ENCODE measurements around the gene AKT2. TPM values are rescaled to one million over a fixed set of nuclear protein-coding genes. Genes with fewer than 3 reads are reported as not detected.

The AKT2 gene
- total RNA-seq, 4 donors from 2014 or later = 64.2 to 88.9 (median 72.8) TPM

DNA sequence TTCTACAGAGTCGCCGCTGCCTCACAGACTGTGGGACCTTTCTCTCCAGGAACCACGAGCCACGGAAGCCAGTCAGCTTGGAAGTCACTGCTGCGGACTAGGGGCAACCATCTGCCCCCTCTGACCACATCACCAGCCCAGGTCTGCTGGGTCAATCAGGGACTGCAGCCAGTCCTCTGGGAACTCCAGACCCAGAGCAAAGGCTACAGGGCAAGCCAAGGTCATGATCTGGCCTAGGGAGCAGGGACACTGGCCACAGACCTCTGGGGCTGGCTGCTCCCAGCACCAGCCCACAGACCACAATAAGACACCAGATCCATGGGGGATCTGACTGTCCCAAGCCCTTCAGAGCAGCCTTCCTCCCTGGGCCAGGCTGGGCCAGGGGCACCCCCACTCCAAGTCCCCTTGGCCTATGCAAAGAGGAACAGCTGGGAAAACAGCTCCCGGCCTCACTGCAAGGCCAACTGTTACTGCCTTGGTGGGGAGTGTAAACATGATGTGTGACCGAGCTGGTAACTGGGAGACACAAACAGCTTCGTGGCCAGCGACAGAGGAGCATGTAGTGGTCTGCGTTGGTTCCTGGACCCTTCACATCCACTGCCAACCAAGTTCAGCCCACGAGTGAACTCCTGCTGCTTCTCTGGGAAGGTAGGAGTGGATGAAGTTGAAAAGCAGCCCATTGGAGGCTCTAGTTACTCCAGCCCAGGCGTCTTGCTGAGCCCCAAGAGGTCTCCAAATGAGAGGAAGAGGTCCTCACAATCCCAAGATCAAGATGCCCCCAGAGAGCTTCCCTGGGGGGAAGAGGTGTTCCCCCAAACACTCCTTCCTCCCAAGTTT, 1.5 kb downstream of the AKT2 start:
- 19% methylated on average over 5 of the region's 12 CpGs; no CpG with 5 or more reads in 1 of the 2 donors for WGBS, 2 donors (ENCODE audit: low coverage in 1 of 2)
- no peak for ATAC-seq
- no peak for TF ChIP-seq POLR2A (IDR thresholded peaks at IDR 0.05)
- TF ChIP-seq, protein P1, sequence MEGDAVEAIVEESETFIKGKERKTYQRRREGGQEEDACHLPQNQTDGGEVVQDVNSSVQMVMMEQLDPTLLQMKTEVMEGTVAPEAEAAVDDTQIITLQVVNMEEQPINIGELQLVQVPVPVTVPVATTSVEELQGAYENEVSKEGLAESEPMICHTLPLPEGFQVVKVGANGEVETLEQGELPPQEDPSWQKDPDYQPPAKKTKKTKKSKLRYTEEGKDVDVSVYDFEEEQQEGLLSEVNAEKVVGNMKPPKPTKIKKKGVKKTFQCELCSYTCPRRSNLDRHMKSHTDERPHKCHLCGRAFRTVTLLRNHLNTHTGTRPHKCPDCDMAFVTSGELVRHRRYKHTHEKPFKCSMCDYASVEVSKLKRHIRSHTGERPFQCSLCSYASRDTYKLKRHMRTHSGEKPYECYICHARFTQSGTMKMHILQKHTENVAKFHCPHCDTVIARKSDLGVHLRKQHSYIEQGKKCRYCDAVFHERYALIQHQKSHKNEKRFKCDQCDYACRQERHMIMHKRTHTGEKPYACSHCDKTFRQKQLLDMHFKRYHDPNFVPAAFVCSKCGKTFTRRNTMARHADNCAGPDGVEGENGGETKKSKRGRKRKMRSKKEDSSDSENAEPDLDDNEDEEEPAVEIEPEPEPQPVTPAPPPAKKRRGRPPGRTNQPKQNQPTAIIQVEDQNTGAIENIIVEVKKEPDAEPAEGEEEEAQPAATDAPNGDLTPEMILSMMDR (IDR thresholded peaks at IDR 0.05) = no peak
- TF ChIP-seq EP300 (IDR thresholded peaks at IDR 0.05) = no peak
- TF ChIP-seq POLR2AphosphoS5 (IDR thresholded peaks at IDR 0.05) = no peak
- no peaks in the 10 kb centered on the region for H3K27me3 ChIP-seq
- H3K9me3 ChIP-seq = no peaks in the 10 kb centered on the region
- H3K36me3 ChIP-seq = peaks cover 0 to 8% of the 10 kb centered on the region in 2 donors
- H3K4me1 ChIP-seq = peaks cover 0 to 70% (median 56%) of the 10 kb centered on the region in 3 donors
- peak overlapping the region in 3 of 4 donors; percentile 90 to 98 (median 97) for H3K27ac ChIP-seq
- H3K4me3 ChIP-seq = peak overlapping the region; percentile 85 to 87

DNA sequence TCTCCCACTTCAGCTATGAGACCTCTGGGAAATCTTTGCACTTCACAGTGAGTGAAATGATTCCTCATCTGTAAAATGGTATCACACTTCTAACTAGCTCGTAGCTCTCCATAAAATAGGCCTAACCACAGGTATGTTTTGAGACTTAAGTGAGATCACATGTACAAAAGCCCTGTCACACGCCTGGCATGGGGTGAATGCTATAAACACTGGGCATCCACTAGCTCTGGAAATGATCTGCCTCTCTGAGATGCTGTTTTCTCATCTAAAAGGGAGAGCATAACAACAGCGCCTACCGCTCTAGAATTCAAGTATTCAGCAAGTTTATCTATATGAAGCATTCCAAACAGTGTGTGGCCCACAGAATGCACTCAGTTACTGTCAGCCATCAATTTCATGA, 2.2 kb downstream of the AKT2 start:
- no peak for ATAC-seq
- 73 to 86% methylated on average over 3 to 4 of the region's 4 CpGs for WGBS, 2 donors (ENCODE audit: low coverage in 1 of 2)
- Histone ChIP-seq H3K36me3 (peaks cover 0 to 8% of the 10 kb centered on the region in 2 donors), H3K4me3 (no peak overlapping the region), H3K27me3 (no peaks in the 10 kb centered on the region), H3K4me1 (peaks cover 0 to 78% (median 62%) of the 10 kb centered on the region in 3 donors), H3K9me3 (no peaks in the 10 kb centered on the region), H3K27ac (peak overlapping the region in 2 of 4 donors; percentile 90 to 98)
- TF ChIP-seq, protein P1 (IDR thresholded peaks at IDR 0.05) = no peak
- TF ChIP-seq POLR2A (IDR thresholded peaks at IDR 0.05) (no peak), POLR2AphosphoS5 (IDR thresholded peaks at IDR 0.05) (no peak), EP300 (IDR thresholded peaks at IDR 0.05) (no peak)

DNA sequence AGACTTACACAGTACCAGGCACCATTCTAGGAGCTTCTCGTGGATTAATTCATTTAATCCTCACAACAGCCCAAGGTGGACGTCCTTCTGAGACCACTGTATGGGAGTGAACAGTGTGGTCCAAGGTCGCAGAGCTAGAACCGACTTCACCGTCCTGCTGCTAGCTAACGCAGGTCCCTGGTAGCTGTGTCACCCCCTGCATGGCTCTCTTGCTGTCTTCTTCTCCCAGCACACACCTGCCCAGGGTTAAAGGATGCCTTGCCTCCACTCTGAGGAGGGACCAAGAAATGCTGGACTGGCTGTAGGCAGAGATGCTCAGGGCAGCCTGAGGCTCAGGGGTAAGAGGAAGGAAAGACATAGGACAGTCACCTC, 3.0 kb downstream of the AKT2 start:
- Histone ChIP-seq H3K27ac (no peak overlapping the region), H3K4me1 (peaks cover 0 to 85% (median 62%) of the 10 kb centered on the region in 3 donors)
- WGBS, 2 donors (ENCODE audit: low coverage in 1 of 2) = 70% methylated on average over 2 of the region's 6 CpGs; no CpG with 5 or more reads in 1 of the 2 donors

DNA sequence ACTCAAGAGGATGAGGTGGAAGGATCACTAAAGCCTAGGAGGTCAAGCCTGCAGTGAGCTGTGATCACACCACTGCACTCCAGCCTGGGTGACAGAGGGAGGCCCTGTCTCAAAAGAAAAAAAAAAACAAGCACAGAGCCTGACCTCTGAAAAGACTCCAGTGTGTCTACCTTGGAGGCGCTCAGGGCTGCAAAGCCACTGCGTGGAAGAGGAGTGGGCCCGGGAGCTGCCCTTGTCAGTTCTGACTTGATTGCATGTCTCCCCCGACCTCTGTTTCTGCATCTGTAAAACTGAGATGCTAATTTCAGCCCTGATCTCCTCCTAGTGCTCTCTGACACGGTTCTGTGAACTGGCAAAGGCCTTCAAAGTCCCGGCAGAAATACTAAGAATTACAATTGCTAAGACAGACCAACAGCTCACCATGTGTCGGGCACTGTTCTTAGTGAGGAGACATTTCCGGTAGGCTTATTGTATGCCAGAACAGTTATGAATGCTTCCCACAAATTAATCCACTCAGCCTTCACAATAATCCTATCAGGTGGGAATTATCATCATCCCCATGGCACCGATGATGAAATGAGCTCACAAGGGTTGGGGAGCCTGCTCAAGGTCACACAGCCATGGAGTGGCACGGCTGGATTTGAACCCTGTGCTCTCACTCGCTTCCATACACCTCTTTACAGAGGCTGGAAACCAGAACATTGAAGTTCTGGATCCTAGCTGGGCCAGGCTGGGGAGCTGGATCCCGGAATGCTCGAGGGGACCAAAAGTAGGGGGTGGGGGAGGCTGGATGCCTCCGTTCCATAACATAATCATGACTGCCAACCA, 3.5 kb downstream of the AKT2 start:
- Histone ChIP-seq H3K27ac (peak overlapping the region in 2 of 4 donors; percentile 74 to 82), H3K27me3 (no peaks in the 10 kb centered on the region), H3K4me3 (no peak overlapping the region), H3K9me3 (no peaks in the 10 kb centered on the region), H3K4me1 (peaks cover 0 to 88% (median 66%) of the 10 kb centered on the region in 3 donors), H3K36me3 (peaks cover 0 to 8% of the 10 kb centered on the region in 2 donors)
- TF ChIP-seq, protein P1 (IDR thresholded peaks at IDR 0.05) = no peak
- ATAC-seq = no peak
- 44 to 46% methylated on average over 5 to 6 of the region's 14 CpGs for WGBS, 2 donors (ENCODE audit: low coverage in 1 of 2)

More for the DNA sequence above, 3.0 kb downstream of the AKT2 start:
- no peak for TF ChIP-seq POLR2A (IDR thresholded peaks at IDR 0.05)
- TF ChIP-seq, protein P1 (IDR thresholded peaks at IDR 0.05) = no peak
- no peak for TF ChIP-seq EP300 (IDR thresholded peaks at IDR 0.05)
- no peak for TF ChIP-seq POLR2AphosphoS5 (IDR thresholded peaks at IDR 0.05)
- H3K4me3 ChIP-seq = no peak overlapping the region
- no peak for ATAC-seq
- H3K9me3 ChIP-seq = no peaks in the 10 kb centered on the region
- no peaks in the 10 kb centered on the region for H3K27me3 ChIP-seq
- peaks cover 0 to 8% of the 10 kb centered on the region in 2 donors for H3K36me3 ChIP-seq

All from gastroesophageal sphincter (tissue), 4 donors.